Measurements from ENCODE around the gene DRD1. TPM values are rescaled to one million over a fixed set of nuclear protein-coding genes. Genes with fewer than 3 reads are reported as not detected.
"Not testable (repeated sequence)": the region's sequence is repeated elsewhere in the genome, so short reads cannot be mapped to it uniquely, and the experiment has no call there.

The DRD1 gene
- total RNA-seq, 1 experiment from 2014 or later: 0.25 TPM

GRCh38 chr5:175427762-175428161 lies 16.2 kb downstream of the DRD1 start:
- DNase-seq (ENCODE audit: low spot score): no peak

- not testable (repeated sequence) for DNase-seq (ENCODE audit: low spot score)
Observed at GRCh38 chr5:175424594-175424993, 19.4 kb downstream of the DRD1 start.

DNA sequence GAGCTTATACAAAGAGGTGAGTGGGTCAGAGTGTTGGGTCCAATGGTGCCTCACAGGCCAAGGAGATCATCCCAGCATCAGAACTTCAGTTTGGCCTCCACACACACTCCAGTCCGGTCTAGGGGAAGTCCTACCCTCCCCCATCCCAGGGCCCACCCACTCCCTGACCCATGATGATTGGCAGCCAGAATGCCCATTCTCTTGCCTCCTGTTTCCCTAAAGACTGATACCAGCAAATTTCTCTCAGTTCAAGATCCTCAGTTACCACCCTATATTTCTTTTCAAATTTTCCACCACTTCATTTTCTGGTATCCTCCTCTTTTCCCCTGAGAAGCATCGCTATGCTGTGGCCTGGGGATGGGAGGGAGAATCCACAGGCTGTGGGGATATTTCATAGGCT lies 21.9 kb downstream of the DRD1 start:
- DNase-seq (ENCODE audit: low spot score): no peak

GRCh38 chr5:175420383-175420782 lies 23.6 kb downstream of the DRD1 start:
- no peak for DNase-seq (ENCODE audit: low spot score)

DNA sequence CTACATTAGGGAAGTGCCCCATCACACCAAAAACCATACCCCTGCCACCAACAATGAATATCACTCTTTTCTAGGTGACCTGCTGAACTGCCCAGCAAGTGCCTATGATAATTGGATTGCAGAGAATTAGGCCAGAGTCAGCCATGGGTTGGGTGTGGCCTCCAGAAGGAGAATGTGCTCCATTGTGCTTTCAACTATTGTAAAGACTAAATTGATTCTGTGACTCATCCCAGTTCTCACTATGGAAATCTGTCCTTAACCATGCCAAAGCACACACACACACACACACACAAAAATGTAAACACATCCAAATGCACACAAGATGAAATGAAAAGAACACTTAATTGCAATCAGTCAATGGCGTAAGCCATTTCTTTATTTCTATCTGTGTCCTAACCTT lies 25.7 kb downstream of the DRD1 start:
- DNase-seq (ENCODE audit: low spot score): no peak

- DNase-seq (ENCODE audit: low spot score): no peak
Observed at GRCh38 chr5:175417384-175417783, 26.6 kb downstream of the DRD1 start.

- DNase-seq (ENCODE audit: low spot score): no peak
Observed at GRCh38 chr5:175415303-175415702, 28.7 kb downstream of the DRD1 start.

GRCh38 chr5:175410926-175411325 lies 33.1 kb downstream of the DRD1 start:
- DNase-seq (ENCODE audit: low spot score): no peak

GRCh38 chr5:175406300-175406699 lies 37.7 kb downstream of the DRD1 start:
- DNase-seq (ENCODE audit: low spot score): no peak

DNA sequence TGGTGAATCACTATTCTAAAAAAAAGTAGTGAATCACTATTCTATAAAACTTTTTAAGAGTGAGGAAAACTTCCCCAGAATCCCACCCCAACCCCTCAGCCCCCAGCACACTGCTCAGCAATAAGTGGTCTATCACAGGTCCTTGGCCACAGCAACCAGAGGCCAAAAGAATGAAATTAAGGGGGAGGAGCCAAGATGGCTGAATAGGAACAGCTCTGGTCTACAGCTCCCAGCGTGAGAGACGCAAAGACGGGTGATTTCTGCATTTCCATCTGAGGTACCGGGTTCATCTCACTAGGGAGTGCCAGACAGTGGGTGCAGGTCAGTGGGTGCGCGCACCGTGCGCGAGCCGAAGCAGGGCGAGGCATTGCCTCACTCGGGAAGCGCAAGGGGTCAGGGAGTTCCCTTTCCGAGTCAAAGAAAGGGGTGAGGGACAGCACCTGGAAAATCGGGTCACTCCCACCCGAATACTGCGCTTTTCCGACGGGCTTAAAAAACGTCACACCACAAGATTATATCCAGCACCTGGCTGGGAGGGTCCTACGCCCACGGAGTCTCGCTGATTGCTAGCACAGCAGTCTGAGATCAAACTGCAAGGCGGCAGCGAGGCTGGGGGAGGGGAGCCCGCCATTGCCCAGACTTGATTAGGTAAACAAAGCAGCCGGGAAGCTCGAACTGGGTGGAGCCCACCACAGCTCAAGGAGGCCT lies 46.2 kb downstream of the DRD1 start:
- DNase-seq (ENCODE audit: low spot score): not testable (repeated sequence)

DNA sequence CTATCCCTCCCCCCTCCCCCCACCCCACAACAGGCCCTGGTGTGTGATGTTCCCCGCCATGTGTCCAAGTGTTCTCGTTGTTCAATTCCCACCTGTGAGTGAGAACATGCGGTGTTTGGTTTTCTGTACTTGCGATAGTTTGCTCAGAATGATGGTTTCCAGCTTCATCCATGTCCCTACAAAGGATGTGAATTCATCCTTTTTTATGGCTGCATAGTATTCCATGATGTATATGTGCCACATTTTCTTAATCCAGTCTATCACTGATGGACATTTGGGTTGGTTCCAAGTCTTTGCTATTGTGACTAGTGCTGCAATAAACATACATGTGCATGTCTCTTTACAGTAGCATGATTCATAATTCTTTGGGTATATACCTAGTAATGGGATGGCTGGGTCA lies 48.6 kb downstream of the DRD1 start:
- DNase-seq (ENCODE audit: low spot score): not testable (repeated sequence)

- DNase-seq (ENCODE audit: low spot score): no peak
Observed at GRCh38 chr5:175394601-175395000, 49.4 kb downstream of the DRD1 start.

DNA sequence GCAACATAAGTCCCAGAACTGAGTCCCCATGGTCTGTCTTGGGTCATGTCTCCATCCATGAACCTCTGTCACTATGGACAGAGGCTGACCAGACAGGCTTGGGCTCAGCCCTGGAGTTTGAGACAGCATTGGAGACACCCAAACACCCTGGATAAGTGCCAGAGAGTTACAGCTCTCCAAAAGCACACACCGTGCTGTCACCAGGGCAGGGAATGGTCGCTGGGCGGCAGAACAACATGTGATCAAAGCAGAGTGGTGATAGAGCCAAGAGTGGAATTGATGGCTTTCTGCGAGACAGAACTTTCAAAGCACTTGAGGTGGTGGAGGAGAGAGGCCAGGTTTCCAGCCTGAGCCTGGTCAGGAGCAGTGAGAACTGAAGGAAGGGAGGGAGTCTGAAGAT lies 50.1 kb downstream of the DRD1 start:
- DNase-seq (ENCODE audit: low spot score): no peak

- no peak for DNase-seq (ENCODE audit: low spot score)
Observed at GRCh38 chr5:175392236-175392635, 51.7 kb downstream of the DRD1 start.

DNA sequence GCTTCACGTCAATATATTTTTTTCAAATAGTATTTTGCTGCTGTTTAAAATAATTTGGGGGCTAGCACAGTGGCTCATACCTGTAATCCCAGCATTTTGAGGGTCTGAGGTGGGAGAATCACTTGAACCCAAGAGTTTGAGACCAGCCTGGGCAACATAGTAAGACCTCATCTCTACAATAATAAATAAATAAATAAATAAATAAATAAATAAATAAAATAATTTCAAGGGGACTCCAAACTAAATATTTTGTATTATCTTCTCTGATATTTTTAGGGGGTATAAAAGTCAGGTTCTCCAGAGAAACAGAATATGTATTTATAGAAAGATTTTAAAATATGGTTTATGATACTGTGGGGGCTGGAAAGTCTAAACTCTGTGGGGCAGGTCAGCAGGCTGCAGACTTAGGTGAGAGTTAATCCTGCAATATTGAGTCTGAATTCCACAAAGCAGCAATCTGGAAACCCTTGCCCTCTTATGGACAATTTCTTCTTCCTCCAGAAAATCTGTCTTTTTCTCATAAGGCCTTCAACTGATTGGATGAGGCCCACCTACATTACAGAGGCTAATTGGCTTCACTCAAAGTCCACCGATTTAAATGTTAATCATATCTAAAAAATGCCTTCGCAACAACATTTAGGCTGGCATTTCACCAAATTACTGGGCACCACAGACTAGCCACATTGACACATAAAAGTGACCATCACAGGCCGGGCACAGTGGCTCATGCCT lies 53.5 kb downstream of the DRD1 start:
- DNase-seq (ENCODE audit: low spot score): no peak

Other genes with a start within 250 kb of the DRD1 start
- gene SFXN1, start 34.4 kb upstream of the DRD1 start, total RNA-seq (2014; rRNA removed; shearing (Covaris generic)): 304 and 322 TPM in 2 replicates
- 0.18 and 0.54 TPM in 2 replicates for gene HRH2, start 213.9 kb upstream of the DRD1 start, total RNA-seq (2014; rRNA removed; shearing (Covaris generic))